ENCODE results near the gene CD63. TPM values are rescaled to one million over a fixed set of nuclear protein-coding genes. Genes with fewer than 3 reads are reported as not detected.

The CD63 gene
- total RNA-seq, 1 donor = 2,280 TPM

DNA sequence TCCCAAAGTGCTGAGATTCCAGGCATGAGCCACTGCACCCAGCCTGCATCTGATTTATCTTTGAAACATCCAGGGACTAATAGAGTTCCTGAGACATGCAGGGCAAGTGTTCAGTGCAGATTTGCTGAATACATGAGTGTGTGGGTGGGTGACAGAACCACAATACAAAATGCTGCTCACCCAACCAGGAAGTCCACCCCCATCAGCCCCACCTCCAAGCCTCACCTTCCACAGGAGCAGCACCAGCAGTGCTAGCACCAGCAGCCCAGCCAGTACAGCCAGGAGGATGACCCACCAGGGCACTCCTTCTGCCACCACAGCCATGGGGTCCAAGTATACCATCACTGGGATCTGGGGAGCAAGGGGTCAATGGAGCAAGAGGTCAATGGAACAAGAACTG, 41.1 kb downstream of the CD63 start:
- TF ChIP-seq, protein P1, sequence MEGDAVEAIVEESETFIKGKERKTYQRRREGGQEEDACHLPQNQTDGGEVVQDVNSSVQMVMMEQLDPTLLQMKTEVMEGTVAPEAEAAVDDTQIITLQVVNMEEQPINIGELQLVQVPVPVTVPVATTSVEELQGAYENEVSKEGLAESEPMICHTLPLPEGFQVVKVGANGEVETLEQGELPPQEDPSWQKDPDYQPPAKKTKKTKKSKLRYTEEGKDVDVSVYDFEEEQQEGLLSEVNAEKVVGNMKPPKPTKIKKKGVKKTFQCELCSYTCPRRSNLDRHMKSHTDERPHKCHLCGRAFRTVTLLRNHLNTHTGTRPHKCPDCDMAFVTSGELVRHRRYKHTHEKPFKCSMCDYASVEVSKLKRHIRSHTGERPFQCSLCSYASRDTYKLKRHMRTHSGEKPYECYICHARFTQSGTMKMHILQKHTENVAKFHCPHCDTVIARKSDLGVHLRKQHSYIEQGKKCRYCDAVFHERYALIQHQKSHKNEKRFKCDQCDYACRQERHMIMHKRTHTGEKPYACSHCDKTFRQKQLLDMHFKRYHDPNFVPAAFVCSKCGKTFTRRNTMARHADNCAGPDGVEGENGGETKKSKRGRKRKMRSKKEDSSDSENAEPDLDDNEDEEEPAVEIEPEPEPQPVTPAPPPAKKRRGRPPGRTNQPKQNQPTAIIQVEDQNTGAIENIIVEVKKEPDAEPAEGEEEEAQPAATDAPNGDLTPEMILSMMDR (IDR thresholded peaks at IDR 0.05; ENCODE audit: insufficient read depth, low read depth, low read length) = no peak
- DNase-seq (ENCODE audit: low read depth) = no peak
- H3K4me3 ChIP-seq (ENCODE audit: low read depth, low read length) = no peak overlapping the region

GRCh38 chr12:55686366-55687010, 42.3 kb downstream of the CD63 start:
- DNase-seq (ENCODE audit: low read depth) = no peak
- no peak overlapping the region for H3K4me3 ChIP-seq (ENCODE audit: low read depth, low read length)
- TF ChIP-seq, protein P1 (IDR thresholded peaks at IDR 0.05; ENCODE audit: insufficient read depth, low read depth, low read length) = no peak

DNA sequence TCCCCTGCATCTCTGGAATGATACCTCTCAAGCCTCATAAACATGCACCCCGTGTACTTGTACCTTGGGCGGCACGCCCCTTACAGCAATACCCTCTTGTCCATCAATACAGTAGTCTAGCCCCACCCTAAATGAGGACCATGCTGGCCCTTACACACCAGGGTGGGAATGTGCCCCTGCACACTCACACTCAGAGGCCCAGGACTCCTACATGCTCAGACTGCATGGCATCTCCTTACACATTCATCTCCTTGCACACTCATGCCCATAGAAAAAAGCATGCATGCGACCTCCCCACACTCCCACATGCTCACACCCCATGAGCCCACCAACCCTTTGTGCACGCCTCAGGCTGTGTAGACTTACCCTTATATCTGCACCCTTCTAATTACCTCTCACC, 43.1 kb downstream of the CD63 start:
- TF ChIP-seq, protein P1 (IDR thresholded peaks at IDR 0.05; ENCODE audit: insufficient read depth, low read depth, low read length) = no peak
- no peak for DNase-seq (ENCODE audit: low read depth)
- H3K4me3 ChIP-seq (ENCODE audit: low read depth, low read length) = no peak overlapping the region

DNA sequence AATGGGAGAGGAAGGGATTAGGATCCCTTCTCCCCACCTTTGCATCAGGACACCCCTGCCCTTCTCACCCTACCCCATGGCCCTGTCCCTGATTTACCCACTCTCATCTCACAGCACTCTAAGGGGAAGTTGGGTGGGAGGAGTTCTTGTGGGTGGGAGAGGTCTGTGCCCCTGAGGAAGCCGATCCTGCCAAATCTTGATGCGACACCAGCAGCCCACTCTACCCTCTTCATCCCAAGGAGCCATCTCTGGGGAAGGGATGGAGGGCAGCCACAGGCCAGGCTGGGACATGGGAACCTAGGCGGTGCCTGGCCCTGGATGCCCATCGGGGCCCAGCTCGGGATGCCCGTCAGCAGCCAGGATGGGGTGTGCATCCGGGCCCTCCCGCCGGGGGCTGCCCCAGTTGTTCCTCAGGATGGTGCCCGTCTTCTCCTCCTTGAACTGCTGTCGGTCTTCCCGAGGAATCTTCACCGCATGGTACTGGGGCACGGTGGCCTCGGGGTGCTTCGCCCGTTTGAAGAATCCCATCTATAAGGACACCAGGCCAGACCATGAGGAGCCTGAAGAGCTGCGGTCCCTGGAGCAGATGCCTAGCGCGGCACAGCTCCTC, 43.9 kb downstream of the CD63 start:
- no peak overlapping the region for H3K4me3 ChIP-seq (ENCODE audit: low read depth, low read length)
- no peak for DNase-seq (ENCODE audit: low read depth)
- TF ChIP-seq, protein P1 (IDR thresholded peaks at IDR 0.05; ENCODE audit: insufficient read depth, low read depth, low read length) = no peak

DNA sequence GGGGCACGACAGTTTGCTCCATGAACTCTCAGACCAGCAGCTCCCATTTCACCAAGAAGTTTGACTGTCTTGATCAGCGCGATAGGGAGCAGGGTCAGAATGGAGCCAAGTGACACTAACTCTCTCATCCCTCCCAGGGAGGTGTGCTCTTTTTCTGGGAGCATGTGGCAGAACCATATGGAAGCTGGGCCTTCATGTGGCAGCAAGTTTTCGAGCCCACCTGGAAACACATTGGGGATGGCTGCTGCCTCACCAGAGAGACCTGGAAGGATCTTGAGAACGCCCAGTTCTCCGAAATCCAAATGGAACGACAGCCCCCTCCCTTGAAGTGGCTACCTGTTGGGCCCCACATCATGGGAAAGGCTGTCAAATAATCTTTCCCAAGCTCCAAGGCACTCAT, 45.1 kb downstream of the CD63 start:
- DNase-seq (ENCODE audit: low read depth) = no peak
- TF ChIP-seq, protein P1 (IDR thresholded peaks at IDR 0.05; ENCODE audit: insufficient read depth, low read depth, low read length) = no peak
- no peak overlapping the region for H3K4me3 ChIP-seq (ENCODE audit: low read depth, low read length)

- TF ChIP-seq, protein P1 (IDR thresholded peaks at IDR 0.05; ENCODE audit: insufficient read depth, low read depth, low read length) = no peak
- DNase-seq (ENCODE audit: low read depth) = no peak
- no peak overlapping the region for H3K4me3 ChIP-seq (ENCODE audit: low read depth, low read length)
Observed at GRCh38 chr12:55682087-55682796, 46.6 kb downstream of the CD63 start.

All from fibroblast of villous mesenchyme (primary cell).